GM18505 (cell line): ENCODE data around the gene PAK5.
A peak's percentile ranks its signal among the peaks of the same experiment; 100 is the strongest.

Experiments used
- ATAC-seq: cut with Tn5 transposase; IDR thresholded peaks from one replicate; pipeline ENCODE4 v1.9.1; 2021; ENCODE audit not compliant: unreplicated experiment
- POLR2A ChIP-seq: IDR thresholded peaks from 4 replicates; pipeline ENCODE4 v1.6.1; 2011; ENCODE audit warnings: borderline replicate concordance; ENCODE audit not compliant: insufficient read depth, insufficient read length; ENCODE audit errors: extremely low read depth

Gene PAK5

DNA sequence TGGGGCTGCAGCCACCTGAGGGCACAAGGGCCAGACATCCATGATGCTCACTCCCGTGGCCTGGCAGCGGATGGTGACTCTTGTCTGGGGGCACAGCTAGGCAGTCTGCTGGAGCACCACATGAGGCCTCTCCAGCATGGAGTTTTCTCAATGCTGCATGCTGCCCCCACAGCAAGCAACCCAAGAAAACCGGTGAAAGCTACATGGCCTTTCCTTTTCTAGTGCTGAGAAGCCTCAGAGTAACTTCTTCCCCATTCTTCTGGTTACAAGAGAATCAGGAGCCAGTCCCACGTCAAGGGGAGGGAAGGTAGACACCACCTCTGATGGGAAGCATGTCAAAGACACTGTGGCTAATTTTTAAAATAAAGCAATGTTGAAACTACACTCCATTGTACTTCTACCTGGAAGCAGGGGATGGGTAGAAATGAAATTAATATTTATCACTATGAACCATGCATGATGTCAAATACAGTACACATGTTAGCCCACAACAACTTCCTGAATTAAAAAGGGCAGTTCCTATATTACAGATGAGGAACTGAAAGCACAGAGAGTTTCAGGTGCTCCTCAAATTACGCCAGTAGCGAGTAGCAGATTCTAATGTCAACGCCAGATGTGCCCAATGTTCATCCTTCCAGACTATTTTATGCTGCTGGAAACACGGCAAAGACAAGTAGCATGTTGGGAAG lies 223.0 kb downstream of the PAK5 start:
- no peak for TF ChIP-seq POLR2A
- peak; percentile 99 for ATAC-seq

GRCh38 chr20:9615118-9615517 lies 223.8 kb downstream of the PAK5 start:
- ATAC-seq, result no peak
- no peak for TF ChIP-seq POLR2A

DNA sequence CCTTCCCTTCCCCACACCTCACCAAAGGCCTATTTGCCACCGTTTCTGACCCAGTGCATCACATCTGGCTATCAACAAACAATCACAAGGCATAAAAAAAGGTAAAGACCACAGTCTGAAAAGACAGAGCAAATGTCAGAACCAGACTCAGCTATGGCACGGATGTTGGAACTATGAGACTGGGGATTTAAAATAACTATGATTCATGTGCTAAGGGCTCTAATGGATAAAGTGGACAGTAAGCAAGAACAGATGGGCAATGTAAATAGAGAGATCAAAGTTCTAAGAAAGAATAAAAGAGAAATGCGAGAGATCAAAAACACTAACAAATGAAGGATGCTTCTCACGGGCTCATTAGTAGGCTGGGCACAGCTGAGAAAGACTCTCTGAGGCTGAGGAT lies 225.0 kb downstream of the PAK5 start:
- no peak for ATAC-seq
- no peak for TF ChIP-seq POLR2A

DNA sequence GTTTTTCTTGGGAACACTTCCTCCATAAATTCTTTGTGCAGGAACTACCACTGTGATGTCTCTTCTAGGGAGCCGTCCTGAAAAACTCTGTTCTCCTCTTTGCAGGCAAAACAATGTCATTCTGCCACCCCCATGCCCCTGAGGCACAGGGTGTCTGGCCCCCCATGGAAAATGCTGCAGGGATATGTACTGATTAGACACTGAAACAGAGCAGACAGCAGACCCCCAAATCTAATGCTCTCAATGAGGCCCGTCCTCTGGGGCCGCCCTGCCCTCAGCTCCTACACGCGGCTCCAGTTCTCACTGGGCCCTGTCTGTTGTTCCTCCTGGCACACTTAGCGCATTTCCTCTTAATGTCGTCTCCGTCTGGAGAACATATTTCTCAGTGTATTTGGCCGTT lies 227.0 kb downstream of the PAK5 start:
- ATAC-seq, result no peak
- TF ChIP-seq POLR2A, result no peak

GRCh38 chr20:9610665-9611064 lies 228.2 kb downstream of the PAK5 start:
- no peak for ATAC-seq
- TF ChIP-seq POLR2A, result no peak

- TF ChIP-seq POLR2A, result no peak
- ATAC-seq, result no peak
Measured at GRCh38 chr20:9609887-9610502, 228.9 kb downstream of the PAK5 start.

DNA sequence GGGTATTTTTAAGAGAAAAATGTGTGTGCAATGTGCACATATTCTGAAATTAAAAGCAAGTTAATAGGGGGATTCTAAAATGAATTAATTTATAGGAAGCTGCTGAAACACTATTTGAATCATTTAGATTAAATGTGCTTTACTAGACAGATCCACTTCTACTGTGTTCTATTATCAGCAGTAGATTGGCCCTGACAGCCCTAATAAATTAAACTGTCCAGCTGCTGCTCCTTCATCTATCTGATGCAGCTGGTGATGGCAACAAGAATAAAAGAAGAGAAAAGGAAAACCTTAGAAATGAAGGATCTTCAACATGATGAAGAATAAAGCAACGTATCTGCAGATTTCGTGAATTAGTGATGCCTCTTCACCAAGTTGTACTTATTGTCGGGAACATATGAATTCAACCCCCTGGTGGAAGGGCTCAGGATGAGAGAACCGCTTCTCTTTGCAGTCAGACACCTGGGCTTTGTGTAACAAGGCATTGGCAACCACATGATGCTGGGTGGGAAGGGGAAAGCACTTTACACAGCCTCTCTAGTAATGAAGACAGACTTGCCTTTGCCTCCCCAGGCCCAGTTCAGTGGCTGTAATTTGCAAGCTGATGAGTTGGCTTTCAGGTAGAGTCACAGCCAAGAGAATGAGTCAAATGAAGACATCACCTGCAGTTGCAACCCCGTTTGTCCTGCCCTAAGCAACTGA lies 230.1 kb downstream of the PAK5 start:
- no peak for TF ChIP-seq POLR2A
- no peak for ATAC-seq

DNA sequence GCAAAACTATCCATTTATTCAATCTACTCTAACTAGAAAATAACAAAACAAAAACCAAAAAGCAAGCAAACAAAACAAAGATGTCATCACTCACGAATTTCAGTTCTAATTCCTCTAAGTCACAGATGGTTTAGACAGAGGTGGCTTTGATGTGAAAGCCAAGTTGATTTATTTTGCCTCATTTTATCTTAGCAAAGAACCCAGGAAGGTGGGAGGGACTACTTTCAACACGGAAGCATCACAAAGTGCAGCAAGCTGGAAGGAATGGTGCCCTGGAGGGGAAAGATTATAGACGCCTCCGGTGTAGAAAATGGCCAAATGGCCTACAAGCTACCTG lies 236.1 kb downstream of the PAK5 start:
- no peak for ATAC-seq
- TF ChIP-seq POLR2A, result no peak

- ATAC-seq, result no peak
- no peak for TF ChIP-seq POLR2A
Measured at GRCh38 chr20:9600562-9600961, 238.3 kb downstream of the PAK5 start.

- TF ChIP-seq POLR2A, result no peak
- ATAC-seq, result no peak
Measured at GRCh38 chr20:9597547-9597946, 241.3 kb downstream of the PAK5 start.

DNA sequence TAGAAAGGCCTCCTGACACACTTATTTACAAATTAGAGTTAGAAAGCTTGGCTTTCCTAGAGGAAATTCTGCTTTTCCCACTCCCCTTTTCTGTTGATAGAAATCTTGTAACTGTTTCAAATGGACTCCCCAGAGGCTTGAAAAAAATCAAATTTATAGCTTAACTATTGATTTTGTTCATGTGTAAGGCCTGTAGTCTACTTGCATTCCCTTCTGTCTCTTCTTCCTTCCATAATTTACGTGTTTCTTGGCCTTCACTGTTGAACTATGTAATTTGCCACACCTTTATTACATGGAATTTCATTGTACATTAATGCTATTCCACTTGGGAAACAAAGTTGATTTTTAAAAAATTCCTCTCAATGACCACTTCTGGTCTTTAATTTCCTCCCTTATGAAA lies 243.1 kb downstream of the PAK5 start:
- ATAC-seq, result no peak
- no peak for TF ChIP-seq POLR2A

- ATAC-seq, result no peak
- TF ChIP-seq POLR2A, result no peak
Measured at GRCh38 chr20:9594284-9594875, 244.5 kb downstream of the PAK5 start.

DNA sequence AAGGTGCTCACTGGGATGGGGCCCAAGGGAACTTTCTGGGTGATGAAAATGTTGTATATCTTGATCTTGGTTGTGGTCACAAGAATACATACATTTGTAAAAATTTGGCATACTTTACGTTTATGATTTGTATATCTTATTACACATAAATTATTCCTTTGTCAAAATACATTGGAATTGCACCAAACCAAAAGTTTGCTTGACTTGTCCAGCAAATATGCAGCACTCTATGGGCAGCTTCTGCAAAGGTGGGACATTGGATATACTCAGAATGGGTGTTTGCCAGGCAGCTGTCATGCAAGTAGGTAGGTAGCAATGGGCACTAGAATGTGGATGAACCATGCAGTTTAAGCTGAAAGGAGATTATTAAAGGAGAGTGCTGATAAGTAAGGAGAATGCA lies 246.5 kb downstream of the PAK5 start:
- no peak for ATAC-seq
- no peak for TF ChIP-seq POLR2A

DNA sequence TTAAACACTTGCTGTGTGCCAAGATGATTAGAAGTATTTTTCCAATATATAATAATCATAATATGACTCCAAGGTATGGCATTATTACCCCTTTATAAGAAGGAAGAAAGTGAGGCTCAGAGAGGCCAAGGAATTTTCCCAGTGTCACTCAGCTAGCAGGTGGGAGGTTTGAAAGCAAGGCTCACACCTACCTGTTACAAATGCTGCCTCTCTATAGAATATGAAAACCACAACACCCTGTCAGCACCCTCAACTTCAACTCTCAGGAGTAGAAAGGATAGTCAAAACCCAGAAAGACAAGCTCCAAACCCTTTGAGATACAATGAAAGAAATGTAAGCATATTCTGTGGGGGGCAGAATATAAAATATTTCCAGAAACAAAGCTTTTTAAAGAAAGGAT lies 247.8 kb downstream of the PAK5 start:
- ATAC-seq, result no peak
- no peak for TF ChIP-seq POLR2A
